GM18909 (cell line): ENCODE results near the gene PLVAP.

Experiments
- ATAC-seq: cut with Tn5 transposase; IDR thresholded peaks from one replicate; pipeline ENCODE4 v1.9.1; 2021; ENCODE audit warnings: mild to moderate bottlenecking; ENCODE audit not compliant: unreplicated experiment, poor library complexity

The PLVAP gene, protein sequence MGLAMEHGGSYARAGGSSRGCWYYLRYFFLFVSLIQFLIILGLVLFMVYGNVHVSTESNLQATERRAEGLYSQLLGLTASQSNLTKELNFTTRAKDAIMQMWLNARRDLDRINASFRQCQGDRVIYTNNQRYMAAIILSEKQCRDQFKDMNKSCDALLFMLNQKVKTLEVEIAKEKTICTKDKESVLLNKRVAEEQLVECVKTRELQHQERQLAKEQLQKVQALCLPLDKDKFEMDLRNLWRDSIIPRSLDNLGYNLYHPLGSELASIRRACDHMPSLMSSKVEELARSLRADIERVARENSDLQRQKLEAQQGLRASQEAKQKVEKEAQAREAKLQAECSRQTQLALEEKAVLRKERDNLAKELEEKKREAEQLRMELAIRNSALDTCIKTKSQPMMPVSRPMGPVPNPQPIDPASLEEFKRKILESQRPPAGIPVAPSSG

DNA sequence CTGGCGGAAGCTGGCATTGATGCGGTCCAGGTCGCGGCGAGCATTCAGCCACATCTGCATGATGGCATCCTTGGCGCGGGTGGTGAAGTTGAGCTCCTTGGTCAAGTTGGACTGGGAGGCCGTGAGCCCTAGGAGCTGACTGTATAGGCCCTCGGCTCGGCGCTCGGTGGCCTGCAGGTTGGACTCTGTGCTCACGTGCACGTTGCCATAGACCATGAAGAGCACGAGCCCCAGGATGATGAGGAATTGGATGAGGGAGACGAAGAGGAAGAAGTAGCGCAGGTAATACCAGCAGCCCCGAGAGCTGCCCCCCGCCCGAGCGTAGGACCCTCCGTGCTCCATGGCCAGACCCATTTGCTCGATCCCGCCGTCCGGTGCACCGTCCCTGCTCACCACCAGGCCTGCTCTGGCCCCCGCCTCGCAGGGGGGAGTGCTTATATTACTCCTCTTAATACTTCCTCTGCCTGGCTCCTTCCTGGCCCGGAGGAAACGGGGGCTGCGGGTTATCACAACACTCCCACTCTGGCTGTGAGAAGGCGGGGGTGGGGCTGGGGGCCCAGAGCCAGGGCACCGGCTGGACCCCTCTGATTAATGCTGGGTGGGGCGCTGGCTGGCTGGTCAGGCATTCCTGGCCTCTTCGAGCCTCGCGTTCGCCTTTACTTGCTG, at the start of gene PLVAP:
TSS of gene PLVAP (minus strand) at position 408 of the 666 bp plus-strand sequence. CDS start at position 354, 54 bp downstream.
- ATAC-seq = no peak

DNA sequence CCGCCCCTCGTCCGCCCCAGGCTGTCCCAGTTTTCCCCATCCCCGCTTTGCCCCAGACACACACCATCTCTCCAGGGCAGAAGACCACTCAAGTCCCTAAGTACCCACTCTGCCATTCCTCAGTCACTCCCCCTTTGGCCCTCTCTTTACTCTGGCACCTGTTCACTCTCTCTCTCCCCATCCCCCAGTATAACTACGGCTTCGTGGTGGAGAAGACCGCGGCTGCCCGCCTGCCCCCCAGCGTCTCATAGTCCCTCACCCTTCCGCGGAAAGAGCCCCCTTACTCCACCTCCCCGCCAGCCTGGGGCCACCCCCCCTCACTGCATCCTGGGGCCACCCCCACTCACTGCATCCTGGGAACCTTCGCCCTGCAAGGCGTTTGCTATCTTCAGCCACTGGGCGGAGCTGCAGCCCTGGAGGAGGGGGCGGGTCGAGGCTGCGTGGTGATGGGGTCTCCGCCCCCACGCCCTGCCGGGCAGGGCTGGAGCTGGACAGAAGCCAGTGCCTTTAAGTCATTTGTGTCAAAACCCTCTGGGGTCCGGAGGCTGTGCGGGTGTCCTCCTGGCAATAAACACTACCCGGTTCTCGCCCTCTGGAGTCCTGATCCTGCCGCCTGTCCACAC, 47.7 kb upstream of the PLVAP start:
- no peak for ATAC-seq

DNA sequence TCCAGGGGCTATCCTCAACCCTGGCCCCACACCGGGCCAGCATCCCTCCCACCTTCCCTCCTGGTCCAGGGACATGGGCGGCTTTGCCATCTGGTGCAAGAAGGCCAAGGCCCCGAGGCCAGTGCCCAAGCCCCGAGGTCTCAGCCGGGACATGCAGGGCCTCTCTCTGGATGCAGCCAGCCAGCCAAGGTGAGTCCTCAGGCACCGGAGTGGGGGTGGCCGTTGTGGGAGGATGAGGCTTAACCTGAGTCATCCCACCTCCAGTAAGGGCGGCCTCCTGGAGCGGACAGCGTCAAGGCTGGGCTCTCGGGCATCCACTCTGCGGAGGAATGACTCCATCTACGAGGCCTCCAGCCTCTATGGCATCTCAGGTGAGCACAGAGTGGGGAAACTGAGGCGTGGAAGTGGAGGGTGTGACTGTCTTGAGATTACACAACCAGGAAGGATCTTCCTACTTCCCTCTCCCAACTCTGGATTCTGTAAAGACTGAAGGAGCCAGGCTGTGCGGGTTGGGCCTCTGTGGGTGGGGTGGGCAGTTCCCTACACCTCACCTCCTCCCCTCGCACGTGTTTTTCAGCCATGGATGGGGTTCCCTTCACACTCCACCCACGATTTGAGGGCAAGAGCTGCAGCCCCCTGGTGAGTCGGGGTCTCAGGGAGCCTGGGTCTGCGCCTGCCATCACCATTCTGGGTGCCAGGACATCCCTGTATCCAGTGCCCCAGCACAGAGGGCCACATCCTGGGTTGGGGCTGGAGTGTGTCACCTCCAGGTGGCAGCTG, 46.5 kb upstream of the PLVAP start:
- ATAC-seq = no peak

DNA sequence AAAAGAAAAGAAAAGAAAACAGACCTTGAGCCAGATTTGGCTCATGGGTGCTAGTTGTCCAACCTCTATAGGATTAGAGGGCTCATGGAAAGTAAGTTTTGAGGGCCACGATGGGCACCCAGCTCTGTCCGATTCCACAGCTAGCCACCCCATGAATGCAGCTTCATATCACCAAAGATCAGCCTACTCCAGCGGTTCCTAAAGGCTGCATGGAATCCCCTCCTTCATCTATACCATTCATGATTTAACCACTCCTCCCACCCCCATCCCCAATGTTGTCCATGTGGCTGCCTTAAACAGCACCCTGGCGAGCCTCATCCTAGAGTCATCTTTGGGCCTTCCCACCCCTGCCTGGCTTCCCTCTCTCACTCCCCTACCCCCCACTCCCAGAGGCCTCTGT, 44.8 kb upstream of the PLVAP start:
- no peak for ATAC-seq

DNA sequence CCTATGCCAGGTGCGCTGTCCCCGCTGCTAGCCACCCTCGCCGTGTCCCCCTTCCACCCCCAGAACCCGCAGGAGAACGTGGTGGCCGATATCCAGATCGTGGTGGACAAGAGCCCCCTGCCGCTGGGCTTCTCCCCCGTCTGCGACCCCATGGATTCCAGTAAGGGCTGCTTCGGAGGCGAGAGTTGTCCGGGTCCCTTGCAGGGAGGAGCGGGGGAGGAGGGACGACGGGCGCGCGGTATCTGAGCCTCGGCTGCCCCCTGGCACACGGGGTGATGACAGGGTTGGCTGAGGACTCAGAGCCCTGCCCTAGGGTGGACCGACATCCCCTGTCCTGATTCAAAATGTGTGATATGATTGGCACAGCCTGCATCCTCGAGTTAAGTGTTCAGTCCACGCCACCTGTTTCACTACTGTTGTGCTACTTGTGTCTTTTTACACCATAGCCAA, 43.4 kb upstream of the PLVAP start:
- ATAC-seq = peak; percentile 14

DNA sequence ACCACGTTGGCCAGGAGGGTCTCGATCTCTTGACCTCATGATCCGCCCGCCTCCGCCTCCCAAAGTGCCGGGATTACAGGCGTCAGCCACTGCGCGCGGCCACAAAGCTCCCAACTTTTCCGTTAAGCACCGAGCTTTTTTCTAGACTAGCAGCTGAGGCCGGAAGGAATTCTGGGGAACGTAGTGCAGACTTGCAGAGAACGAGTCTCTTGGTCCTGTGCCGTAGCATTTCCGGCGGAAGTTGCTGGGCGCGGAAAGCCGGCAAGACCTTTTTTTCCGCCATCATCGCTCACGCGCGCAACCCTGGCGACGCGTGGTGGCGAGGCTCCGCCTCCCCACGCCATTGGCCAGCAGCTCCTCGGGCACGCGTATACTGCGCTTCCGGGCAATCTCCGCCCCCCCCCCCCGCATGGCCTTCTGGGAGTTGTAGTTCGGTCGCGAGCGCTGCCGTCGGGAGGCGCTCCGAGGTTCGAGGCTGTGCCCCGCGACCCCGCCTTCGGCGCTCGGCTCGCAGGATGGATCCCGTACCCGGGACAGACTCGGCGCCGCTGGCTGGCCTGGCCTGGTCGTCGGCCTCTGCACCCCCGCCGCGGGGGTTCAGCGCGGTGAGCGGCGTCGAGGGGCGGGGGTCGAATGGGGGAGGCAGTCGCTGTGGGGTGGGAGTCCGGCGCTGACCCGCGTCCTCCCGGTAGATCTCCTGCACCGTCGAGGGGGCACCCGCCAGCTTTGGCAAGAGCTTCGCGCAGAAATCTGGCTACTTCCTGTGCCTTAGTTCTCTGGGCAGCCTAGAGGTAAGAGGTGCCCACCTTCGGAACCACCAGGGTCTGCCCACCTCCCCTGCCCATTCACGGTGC, 42.7 kb upstream of the PLVAP start, which contains the start of gene MVB12A:
TSS of gene MVB12A (plus strand) at position 427 of the 854 bp plus-strand sequence. CDS start at position 516, 89 bp downstream.
- ATAC-seq = peak; percentile 87

DNA sequence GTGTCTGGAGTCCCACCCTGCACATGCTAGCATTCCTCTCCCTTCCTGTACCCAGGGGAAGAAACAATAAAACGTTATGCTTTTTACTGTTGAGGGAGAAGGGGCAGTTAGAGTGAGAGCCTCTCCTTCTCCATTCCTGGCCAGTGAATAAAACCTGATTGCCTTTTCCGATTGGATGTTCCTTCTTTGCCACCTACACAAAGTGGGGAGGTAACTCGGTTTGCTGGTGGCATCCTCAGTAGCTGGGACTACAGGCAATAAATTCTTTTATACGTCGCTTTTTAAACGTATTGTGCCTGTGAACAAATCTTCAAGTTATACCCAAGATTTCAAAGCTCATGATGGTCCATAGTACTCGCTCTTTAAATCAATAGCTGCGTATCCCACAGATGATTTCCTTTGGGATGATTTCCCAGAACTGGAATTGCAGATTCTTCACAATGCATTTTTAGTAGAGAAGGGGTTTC, 42.0 kb upstream of the PLVAP start:
- no peak for ATAC-seq

DNA sequence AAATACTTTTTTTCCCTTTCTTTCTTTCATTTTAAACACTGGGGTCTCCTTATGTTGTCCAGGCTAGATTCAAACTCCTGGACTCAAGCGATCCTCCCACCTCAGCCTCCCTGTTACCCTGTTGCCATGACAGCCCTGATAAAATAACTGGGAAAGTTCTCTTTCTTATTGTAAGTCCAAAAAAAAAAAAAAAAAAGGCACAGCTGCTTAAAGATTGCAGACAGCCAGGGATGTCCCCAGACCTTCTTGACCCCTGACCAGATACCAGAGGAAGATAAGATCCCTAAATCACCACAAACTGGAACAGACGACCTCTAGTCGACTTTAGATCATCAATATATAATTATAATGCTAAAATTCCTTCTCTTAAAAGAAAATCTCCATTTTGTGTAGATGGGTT, 41.6 kb upstream of the PLVAP start:
- ATAC-seq = no peak

DNA sequence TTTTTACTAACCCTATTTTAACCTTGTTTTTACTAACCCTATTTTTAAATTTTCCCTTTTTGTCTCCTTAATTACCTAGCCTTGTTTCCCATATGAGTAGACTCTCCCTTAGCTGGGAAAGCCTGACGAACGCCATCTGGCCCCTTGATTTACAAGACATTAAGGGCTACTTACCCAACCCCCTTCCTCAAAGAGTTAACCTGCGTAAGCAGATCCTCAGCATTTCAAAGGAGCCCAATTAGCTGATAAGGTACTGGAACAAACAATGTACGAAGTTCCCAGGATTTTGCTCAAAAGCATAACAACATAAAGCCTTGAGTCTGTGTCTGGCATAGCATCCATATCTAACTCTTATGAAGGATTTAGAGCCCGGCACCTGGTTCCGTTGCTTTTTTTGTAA, 38.0 kb upstream of the PLVAP start:
- no peak for ATAC-seq

DNA sequence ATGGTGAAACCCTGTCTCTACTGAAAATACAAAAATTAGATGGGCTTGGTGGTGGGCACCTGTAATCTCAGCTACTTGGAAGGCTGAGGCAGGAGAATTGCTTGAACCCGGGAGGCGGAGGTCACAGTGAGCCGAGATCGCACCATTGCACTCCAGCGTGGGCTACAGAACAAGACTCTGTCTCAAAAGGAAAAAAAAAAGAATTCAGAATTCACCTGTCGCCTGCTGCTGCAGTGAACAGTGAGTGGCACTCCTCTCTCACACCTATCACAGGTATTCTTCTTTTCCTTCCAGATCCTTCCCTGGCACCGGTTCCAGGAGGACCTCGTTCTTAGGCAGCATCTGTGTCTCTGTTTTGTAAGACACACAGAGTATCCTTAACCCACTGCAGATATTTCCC, 37.0 kb upstream of the PLVAP start:
- ATAC-seq = no peak

DNA sequence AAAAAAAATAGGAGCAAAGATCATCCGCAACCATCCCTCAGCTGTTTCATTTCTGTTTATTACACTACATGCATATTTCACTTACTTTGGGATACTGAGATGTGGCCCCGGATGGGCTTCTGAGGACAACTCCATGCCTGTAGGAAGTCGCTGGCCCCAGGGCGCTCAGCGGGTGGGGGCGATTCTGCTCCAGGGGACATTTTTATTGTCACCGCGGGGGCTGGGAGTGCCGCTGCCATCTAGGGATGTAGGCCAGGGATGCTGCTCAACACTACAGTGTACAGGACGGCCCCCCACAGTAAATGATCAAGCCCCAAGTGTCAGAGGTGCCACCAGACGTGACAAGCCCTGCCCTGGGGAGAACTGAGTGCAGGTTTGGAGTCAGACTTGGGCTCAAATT, 34.7 kb upstream of the PLVAP start:
- no peak for ATAC-seq

DNA sequence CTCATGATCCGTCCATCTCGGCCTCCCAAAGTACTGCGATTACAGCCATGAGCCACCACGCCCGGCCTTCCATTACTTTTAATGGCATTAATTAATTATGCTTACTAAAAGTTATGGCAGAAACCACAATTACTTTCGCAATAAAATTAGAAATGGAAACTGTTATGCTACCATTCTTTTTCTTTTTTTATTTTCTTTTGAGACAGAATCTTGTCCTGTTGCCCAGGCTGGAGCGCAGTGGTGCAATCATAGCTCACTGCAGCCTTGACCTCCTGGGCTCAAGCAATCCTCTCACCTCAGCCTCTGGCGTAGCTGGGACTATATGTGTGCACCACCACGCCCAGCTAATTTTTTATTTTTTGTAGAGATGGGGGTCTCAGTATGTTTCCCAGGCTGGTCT, 32.8 kb upstream of the PLVAP start:
- no peak for ATAC-seq

DNA sequence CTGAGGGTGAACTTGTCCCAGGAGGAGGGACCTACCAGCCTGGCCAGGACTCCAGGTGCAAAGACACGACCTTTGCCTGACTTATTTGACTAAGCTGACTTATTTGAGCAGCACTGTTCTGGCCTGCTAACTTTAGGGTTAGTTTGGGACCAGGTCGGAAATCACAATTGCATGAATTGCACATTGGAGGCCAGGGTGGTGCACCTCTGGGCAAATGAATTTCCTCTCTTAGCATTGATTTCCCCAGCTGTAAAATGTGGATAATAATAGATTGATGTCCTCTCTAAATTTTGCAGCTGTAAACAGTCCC, 29.7 kb upstream of the PLVAP start:
- ATAC-seq = no peak

DNA sequence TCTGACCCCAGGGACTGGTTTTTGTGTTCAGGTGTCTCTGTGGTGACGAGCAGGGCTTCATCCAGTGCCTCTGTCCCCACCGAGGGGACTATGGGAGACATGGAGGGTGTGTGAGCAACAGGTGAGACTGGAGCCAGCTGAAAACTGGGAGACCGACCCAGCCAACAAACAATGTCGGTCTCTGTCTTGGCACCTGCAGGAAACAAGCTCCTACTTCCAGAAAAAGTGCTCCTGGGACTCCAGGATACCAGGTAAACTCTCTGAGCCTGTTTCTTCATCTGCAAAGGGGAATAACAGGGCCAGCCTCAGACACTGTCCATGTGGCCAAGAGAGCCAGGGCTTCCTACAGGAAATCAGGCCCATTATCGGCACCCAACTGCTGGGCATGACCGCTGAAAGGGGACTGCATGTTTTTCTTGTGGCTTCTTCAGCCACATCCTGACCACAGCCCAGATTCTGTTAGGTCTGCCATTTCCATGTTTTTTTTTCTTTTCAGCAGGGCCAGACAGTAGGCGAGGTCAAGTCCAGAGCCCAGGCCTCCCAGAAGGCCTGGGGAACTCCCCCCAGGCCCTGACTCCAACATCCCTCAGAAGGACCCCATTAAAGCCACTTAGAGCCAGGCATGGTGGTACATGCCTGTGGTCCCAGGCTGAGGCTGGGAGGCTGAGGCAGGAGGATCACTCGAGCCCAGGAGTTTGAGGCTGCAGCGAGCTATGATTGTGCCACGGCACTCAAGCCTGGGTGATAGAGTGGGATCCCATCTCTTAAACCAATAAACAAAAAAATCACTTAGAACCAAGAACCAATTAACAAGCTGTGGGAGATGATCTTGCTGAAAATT, 29.1 kb upstream of the PLVAP start:
- ATAC-seq = peak; percentile 13

DNA sequence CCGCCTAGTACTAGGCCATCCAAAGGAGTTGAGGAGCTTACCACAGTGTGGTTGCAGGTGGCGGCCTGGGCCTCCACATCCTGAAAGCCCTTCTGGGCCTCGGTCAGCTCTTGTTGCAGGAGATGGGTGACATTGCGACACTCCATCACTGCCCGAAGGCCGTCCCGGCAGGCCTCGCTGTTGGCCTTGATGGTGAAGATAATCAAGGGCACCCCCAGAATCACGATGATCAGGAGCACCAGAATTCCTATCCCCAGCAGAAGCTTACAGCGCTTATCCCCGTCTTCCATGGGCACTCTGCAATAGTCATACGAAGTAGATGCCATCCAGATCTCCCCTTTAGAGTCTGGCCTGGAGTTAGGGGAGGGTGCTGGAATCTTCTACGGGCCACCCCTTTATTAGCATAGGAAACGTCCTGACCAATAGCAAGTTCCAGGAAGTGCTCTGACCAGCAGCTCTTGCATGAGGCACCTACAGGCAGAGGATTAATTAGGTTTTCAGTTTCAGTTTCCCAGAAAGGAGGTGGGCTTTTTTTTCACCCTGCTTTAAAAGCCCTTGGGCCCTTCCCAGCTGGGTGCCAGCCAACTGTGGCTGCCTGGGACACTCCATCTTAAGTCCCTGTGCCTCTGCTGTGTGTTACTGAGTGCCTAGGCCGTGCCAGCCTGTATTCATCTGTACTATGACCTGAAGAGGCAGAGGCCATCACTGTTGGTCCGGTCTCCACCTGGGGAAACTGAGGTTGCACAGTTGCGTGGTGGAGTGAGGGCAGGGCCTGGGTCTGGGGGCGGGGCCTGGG, 28.3 kb upstream of the PLVAP start, which contains the start of gene BST2:
TSS of gene BST2 (minus strand) at position 381 of the 796 bp plus-strand sequence. CDS start at position 326, 55 bp downstream.
- peak; percentile 81 for ATAC-seq

DNA sequence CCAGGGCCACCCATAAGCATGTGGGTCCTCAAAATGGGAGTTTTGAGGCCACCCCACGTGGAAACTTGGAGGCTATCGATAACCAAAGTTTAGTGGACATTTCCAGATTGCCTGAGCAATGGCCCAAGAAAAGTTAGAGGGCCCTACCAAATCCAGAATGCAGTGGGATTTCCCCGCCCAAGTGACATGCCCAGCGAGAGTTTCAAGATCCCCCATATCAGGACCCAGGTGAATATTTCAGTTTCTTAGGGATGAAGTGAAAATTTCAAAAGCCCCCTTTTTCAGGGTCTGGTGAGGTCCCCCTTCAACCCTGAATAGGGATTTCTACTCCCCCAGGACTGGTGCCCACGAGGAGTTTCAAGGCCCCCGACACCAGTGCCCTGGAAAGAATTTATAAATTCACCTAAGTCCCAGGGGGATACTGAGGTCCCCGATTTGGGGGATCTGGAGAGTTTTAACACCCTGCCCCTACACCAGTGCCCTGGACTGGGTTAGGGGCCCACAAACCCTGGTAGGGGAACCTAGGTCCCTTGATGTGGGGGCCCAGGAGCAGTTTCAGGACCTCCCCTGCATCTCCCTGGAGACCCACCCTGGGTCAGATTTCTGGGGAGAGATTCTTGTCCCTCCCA, 27.6 kb upstream of the PLVAP start:
- no peak for ATAC-seq

DNA sequence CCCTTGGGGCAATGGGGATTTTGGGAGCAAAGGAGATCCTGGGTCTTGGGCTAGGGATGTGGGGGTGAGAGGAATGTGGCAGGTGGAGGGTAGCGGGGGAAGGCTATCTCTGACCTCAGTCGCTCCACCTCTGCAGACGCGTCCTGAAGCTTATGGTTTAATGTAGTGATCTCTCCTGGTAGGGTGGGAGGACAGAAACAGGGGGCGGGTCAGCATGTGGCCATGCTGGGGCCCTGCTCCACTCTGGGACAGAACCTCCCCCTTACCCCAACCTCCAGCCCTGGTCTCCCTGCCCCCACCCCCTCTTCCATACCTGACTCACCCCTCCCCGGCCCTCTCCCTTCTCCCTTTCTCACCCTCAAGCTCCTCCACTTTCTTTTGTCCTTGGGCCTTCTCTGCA, 26.9 kb upstream of the PLVAP start:
- no peak for ATAC-seq
